HG02623 (cell line): ENCODE results near the gene NLK.

Experiments
- ATAC-seq: cut with Tn5 transposase; IDR thresholded peaks from one replicate; pipeline ENCODE4 v1.9.1; 2021; ENCODE audit warnings: moderate library complexity; ENCODE audit not compliant: unreplicated experiment

Gene NLK

GRCh38 chr17:28112181-28112580, 69.7 kb downstream of the NLK start:
- ATAC-seq: no peak

GRCh38 chr17:28112606-28113005, 70.1 kb downstream of the NLK start:
- ATAC-seq: no peak

- ATAC-seq: no peak
These were observed 70.8 kb downstream of the NLK start for GRCh38 chr17:28113269-28113668.

- ATAC-seq: no peak
These were observed 72.6 kb downstream of the NLK start for GRCh38 chr17:28115046-28115445.

- ATAC-seq: no peak
These were observed 74.8 kb downstream of the NLK start for GRCh38 chr17:28117304-28117703.

- ATAC-seq: no peak
These were observed 75.9 kb downstream of the NLK start for GRCh38 chr17:28118362-28118761.

- no peak for ATAC-seq
These were observed 76.6 kb downstream of the NLK start for GRCh38 chr17:28119046-28119445.

- no peak for ATAC-seq
These were observed 77.1 kb downstream of the NLK start for GRCh38 chr17:28119560-28119959.

GRCh38 chr17:28120766-28121165, 78.3 kb downstream of the NLK start:
- ATAC-seq: no peak

GRCh38 chr17:28124962-28125361, 82.5 kb downstream of the NLK start:
- ATAC-seq: no peak

GRCh38 chr17:28125526-28126378, 83.3 kb downstream of the NLK start:
- ATAC-seq: no peak

GRCh38 chr17:28127196-28127595, 84.7 kb downstream of the NLK start:
- ATAC-seq: no peak

GRCh38 chr17:28128779-28129178, 86.3 kb downstream of the NLK start:
- no peak for ATAC-seq

GRCh38 chr17:28130472-28130871, 88.0 kb downstream of the NLK start:
- no peak for ATAC-seq

- ATAC-seq: no peak
These were observed 89.1 kb downstream of the NLK start for GRCh38 chr17:28131599-28131998.

GRCh38 chr17:28133562-28133970, 91.1 kb downstream of the NLK start:
- no peak for ATAC-seq

- no peak for ATAC-seq
These were observed 94.4 kb downstream of the NLK start for GRCh38 chr17:28136923-28137322.

GRCh38 chr17:28139822-28140221, 97.3 kb downstream of the NLK start:
- no peak for ATAC-seq

GRCh38 chr17:28141313-28141712, 98.8 kb downstream of the NLK start:
- ATAC-seq: no peak

GRCh38 chr17:28141773-28142172, 99.3 kb downstream of the NLK start:
- ATAC-seq: no peak

GRCh38 chr17:28142305-28142704, 99.8 kb downstream of the NLK start:
- no peak for ATAC-seq

- ATAC-seq: no peak
These were observed 101.5 kb downstream of the NLK start for GRCh38 chr17:28144019-28144418.

GRCh38 chr17:28145348-28145747, 102.9 kb downstream of the NLK start:
- no peak for ATAC-seq
